Activated CD8-positive, alpha-beta memory T cell treated with anti-CD3 and anti-CD28 coated beads for 24 hours (primary cell): Measurements from ENCODE around the gene CDK16.

Experiments used
- DNase-seq: peaks from one replicate; pipeline ENCODE4 v3.0.0-alpha.2; 2020

CDK16 gene

DNA sequence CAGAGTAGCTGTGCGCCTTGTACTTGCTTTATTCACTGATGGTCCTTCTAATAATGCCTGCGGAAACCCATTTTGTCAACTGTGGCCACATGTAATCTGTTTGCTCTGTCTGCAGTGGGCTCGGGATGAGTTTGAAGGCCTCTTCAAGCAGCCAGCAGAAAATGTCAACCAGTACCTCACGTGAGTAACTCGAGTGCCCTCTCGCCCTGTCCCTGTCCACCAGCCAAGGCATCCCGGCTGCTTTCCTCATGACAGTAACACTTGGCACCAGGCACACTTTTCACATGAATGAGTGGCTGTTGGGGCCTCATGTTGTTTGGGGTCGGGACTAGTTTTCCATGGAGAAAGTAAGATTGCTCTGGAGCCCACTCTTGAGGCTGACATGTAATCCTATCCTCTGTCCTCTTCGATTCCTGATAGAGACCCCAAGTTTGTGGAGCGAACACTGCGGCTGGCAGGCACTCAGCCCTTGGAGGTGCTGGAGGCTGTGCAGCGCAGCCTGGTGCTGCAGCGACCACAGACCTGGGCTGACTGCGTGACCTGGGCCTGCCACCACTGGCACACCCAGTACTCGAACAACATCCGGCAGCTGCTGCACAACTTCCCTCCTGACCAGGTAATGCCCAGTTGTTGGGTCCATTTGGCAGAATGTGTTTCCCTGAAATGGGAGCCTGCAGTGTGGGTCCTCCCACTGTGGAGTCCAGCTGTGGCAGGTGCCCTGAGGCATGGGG is 8.8 kb upstream of the CDK16 start:
- DNase-seq: no peak

DNA sequence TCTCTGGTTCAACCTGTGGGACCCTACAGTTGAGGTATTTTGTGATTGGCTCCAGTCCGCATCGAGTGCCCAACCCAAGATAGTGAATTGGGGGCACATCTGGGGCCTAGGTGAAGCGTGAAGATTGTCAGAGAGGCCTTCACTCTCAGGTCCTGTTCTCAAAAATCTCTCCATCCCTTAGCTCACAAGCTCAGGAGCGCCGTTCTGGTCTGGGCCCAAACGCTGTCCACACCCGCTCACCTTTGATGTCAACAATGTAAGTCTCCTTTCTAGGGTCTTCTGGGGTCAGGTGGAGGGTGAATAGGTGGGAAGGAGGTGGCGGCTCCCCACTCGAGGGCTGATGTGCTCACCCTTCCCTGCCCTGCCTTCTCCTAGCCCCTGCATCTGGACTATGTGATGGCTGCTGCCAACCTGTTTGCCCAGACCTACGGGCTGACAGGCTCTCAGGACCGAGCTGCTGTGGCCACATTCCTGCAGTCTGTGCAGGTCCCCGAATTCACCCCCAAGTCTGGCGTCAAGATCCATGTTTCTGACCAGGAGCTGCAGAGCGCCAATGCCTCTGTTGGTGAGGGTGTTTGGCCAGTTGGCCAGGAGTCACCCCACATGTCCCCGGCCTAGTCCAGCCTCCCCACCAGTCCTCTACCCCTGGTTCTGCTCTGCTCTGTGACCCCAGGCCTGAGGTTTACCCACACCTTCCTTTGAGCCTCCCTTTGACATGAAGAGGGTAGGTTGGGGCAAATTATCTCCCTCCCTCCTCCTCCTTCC is 7.6 kb upstream of the CDK16 start:
- no peak for DNase-seq

DNA sequence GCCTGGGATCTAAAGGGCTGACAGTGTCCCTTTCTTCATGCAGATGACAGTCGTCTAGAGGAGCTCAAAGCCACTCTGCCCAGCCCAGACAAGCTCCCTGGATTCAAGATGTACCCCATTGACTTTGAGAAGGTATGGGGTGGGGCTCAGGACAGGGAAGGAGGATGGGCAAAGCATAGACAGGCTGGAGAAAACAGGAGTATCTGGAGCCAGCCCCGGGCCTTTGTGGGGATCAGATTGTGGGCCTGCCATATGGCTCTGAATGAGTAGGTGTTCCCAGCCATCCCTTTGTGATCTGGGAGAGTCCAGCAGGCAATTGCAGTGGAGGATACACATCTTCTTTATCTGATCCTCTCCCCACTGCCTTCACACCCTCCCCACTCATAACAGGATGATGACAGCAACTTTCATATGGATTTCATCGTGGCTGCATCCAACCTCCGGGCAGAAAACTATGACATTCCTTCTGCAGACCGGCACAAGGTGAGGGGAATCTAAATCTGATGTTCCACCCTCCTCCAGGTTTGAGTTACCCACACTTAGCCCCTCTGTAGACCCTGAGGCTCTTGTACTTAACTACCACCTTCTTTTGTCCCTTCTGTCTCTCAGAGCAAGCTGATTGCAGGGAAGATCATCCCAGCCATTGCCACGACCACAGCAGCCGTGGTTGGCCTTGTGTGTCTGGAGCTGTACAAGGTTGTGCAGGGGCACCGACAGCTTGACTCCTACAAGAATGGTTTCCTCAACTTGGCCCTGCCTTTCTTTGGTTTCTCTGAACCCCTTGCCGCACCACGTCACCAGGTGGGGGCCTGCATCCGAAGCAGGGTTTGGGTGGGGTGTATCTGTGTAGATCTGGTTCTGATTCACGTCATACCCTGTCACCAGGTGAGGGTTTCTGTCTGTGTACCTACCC is 5.8 kb upstream of the CDK16 start:
- no peak for DNase-seq

DNA sequence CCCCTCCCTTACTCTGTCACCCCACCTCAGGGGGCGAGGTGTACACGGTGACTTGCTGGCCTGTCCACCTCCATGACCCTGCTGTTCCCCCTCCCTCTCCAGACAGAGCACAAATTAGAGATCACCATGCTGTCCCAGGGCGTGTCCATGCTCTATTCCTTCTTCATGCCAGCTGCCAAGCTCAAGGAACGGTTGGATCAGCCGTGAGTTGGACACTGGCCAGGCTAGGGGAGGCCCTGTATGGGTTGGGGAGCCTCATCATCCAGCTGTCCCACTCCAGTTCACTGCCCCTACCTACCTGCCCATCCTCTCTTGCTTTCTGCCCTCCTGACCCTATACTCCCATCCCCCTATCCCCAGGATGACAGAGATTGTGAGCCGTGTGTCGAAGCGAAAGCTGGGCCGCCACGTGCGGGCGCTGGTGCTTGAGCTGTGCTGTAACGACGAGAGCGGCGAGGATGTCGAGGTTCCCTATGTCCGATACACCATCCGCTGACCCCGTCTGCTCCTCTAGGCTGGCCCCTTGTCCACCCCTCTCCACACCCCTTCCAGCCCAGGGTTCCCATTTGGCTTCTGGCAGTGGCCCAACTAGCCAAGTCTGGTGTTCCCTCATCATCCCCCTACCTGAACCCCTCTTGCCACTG is 3.9 kb upstream of the CDK16 start:
- DNase-seq: no peak

DNA sequence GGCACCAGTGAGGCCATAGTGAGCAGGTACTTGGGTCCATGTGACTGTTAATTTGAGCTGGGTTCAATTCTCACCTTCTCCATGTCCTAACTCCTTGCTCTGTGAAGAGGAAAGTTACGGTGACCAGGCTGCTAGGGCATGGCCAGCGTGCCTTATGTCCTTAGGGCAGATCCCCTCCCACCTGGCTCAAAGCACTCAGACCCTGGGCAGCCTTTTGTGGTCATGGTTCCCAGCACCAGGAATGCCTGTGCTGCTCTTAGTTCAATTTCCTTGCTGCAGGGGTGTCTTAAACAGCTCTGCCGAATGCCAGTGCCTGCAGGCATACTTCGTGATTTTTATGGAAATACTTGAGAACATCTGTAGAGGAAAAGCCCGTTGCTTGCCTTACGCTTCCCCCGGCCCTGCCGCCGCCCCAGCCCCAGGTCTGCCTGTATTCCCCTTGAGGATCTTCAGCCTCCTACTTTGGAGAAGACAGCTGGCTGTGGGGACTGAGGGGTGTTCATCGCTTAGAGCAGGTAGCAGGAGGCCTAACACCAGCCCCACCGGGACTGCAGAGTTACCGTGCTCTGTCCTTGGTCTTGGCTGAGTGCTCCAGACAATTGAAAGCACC is 3.1 kb upstream of the CDK16 start:
- DNase-seq: no peak

DNA sequence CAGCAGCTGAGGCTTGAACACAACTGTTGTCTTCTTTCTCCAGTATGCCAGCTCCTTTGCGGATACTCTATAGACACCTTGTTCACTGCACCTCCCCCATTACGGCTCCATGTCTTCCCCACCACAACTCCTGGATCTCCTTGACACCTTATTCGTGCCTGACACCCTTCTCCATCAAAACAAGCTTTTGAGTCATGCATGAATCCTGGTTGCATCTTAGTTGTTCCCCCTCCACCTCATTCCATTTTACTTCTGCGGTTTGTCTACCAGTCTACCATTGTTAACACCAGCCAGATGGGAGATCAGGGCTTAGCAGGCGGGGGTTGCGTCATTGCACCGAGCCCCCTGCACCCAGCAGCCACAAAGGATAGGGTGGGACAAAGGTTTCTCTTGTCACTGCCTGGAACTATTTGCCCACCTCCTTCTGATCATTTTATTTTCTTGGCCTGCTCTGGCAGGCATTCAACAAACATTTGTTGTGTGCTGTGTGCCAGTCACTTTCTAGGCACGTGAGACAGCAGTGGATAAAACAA is 2.0 kb upstream of the CDK16 start:
- no peak for DNase-seq

DNA sequence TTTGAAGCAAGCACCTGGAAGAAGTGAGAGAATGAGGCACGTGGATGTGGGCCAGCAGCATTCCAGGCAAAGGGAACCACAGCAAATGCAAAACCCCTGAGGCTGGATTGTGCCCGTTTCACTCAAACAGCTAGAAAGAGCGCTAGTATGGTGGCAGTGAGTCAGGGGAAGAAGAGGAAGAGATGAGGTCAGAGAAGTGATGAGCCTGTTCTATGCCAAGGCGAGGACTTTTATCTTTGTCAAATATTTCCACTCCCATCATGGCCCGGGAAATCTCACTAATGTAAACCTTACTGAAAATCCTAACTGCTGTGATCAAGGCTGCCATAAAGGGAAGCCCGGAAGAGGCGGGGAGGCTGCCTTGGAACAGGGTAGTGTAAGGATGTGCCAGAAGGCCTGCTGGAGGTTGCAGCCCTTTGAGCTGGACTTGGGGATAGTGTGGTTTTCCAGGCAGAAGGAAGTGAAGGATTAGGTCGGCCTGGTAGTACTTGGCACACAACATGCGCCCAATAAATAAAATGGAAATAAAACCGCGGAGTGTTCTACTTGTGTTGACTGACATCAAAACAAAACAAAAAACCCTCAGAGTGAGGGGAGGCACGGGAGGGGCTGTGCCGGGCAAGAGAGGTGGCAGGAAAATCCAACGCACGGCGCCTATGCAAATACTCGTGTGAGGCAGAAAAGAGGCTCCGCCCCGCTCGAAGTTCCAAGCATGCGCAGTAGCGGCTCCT is 1.2 kb upstream of the CDK16 start:
- DNase-seq: no peak

DNA sequence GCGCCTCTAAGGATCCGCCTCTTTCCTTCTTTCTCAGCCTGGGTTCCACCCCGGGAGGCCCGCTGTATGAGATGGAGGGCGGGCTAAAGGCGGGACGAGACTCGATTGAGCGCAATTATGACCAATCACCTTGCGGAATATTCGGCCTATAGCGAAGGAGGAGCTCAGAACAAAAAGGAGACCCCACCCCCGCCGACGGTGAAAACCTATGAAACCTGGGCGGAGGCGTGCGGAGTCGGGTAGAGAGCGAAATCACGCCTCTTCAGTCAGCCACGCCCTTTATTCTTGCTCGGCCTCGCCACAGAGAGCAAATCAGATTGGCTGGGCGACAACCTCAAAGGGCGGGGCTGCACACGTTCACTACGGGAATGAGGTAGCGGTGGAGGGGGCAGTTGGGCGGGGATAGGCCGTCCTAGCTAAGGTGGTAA is 615 bp upstream of the CDK16 start:
- peak; percentile 98 for DNase-seq

DNA sequence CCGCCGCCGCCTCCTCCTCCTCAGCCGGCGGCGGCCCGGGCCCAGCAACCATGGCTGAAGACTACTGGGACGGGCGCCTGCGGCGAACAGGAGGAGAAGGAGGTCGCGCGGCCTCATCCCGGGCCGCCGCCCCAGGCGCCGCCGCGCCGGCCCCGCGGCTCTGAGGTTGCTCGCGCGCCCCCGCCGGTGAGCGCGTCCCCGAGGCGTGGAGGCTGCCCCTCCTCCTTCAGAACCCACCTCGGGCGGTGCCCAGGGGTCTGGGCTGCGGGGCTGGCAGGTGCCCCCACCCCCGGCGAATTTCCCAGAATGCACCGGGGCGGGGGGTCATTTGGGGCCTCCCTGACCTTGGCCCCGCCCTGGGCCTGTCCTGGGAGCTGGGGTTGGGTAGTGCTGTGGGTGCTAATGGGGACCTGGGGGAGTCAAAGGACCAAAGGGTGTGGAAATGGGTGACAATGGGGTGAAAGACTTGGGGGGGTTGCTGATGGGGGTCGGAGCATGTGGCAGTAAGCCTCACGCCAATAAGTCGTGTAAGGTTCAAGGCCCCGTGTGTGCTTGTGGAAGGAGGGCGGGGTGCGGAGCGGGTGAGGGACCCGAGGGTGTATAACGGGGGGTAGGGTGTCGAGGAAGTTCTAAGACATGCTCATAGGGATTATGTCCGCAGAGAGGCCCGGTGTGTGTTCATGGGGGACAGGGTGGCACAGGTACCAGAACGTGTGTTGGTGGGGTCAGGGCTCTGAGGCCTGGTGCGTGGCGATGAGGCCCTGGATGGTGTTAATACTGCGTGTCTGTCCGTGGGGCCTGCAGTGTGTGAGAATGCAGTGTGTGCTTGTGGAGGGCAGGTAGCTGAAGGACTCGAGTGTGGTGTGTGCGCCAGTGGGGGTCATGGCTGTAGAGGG is 687 bp downstream of the CDK16 start:
- DNase-seq: peak; percentile 78

DNA sequence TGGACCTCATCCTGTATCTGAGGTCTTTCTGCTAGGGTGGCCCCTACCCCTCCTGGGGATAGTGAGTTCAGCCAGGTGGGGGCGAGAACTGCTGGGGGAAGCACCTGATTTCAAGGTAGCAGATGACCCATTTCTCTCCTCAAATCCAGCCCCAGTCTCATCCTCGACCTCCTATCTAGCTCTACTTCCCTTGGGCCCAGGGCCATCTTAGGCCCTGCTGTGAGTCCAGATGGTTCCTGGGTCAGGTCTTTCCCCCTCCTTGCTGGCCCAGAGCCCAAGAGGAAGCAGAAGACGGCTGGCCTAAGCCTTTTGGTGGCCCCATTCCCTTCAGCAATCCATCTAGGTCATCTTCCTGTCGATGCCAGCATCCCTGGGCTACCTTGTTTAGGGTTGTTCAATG is 3.3 kb downstream of the CDK16 start:
- DNase-seq: no peak

DNA sequence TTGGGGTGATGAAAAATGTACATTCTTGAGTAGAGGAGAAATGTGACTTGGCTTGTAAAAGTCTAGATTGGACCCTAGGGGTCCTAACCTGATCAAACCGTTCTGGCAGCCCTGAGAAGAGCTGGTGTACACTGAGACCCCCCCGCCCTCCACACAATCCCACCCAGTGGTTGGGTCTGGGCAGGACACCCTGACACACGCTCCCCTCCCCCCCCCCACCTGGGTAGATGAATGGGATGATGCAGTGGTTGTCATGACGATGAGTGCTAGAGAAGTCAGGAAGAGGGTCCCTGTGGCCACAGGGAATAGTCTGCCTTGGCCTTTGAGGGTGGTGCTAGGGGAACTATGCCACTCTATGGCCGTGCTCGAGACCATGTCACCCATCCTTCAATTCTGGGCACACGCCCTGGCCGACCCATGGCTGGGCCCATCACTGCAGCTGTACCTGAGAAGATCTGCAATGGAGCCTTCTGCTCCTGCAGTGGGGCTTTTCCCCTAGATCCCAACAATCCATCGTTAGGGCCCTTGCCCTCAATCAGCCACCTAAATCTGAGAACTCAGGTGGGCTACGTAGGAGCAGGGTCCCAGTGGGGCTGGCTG is 4.4 kb downstream of the CDK16 start:
- no peak for DNase-seq

DNA sequence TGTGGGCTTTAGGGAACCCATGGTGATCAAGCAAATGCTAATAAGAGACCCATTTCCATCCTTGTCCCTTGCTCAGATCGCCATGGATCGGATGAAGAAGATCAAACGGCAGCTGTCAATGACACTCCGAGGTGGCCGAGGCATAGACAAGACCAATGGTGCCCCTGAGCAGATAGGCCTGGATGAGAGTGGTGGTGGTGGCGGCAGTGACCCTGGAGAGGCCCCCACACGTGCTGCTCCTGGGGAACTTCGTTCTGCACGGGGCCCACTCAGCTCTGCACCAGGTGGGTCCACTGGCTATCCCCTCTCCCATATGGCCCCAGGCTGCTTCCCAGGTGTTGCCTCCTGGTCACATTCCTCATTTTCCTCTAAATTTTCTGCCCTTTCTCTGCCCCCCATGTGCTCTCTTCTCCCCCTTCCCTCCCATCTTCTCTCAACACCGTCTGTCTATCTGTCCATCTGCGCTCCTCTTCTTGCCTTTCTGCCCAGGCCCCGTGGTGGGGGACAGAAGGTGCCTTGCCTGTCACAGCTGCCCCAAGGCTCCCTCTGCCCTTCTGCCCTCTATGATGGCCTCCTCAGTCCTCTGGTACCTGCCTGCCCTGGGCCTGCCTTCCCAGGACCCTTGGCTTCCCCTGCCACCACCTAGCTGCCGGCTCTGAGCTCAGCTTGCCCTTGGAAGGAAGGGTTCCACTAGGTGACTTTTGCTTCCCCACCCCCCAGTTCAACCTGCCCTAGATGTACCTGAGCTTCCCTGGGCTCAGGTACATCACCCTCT is 5.2 kb downstream of the CDK16 start:
- no peak for DNase-seq

DNA sequence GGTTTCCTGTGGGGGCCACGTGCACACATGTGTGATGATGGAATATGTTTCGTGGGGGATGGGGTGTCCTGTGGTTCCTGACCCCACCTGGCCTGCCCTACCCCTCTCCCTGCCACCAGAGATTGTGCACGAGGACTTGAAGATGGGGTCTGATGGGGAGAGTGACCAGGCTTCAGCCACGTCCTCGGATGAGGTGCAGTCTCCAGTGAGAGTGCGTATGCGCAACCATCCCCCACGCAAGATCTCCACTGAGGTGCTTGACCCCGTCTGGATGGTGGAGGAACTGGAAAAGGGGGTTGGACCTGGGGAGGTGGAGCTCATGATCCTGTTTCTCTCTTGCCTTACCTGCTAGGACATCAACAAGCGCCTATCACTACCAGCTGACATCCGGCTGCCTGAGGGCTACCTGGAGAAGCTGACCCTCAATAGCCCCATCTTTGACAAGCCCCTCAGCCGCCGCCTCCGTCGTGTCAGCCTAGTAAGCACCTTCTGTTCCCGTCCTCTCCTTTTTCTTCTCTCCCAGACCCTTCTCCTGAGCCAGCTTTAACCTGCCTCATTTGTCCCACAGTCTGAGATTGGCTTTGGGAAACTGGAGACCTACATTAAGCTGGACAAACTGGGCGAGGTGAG is 5.9 kb downstream of the CDK16 start:
- DNase-seq: no peak

DNA sequence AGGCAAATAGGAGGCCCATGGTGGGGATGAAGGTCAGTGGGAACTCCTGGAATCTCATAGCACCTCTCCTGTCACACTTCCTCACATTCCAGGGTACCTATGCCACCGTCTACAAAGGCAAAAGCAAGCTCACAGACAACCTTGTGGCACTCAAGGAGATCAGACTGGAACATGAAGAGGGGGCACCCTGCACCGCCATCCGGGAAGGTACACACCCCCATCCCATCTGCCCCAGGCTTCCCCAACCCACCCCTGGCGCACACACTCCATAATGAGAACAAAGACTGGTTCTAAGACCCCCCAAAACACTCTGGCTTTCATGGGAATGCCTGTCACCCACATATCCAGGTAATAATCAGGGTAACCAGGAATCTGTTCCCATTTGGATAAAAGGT is 6.4 kb downstream of the CDK16 start:
- DNase-seq: no peak

DNA sequence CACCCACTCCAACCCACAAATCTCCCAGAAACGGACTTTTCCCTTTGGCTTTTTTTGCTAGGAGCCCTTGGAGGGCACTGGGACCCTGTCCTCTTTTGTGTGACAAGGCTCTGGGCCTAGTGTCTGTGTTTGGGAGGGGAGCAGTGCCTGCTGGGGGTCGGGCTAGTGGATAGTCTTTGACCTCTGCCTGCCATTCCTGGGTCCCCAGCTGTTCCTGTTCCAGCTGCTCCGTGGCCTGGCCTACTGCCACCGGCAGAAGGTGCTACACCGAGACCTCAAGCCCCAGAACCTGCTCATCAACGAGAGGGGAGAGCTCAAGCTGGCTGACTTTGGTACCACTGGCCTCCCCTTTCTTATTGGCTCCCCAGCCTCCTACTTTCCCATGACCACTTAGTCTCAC is 7.6 kb downstream of the CDK16 start:
- DNase-seq: no peak

DNA sequence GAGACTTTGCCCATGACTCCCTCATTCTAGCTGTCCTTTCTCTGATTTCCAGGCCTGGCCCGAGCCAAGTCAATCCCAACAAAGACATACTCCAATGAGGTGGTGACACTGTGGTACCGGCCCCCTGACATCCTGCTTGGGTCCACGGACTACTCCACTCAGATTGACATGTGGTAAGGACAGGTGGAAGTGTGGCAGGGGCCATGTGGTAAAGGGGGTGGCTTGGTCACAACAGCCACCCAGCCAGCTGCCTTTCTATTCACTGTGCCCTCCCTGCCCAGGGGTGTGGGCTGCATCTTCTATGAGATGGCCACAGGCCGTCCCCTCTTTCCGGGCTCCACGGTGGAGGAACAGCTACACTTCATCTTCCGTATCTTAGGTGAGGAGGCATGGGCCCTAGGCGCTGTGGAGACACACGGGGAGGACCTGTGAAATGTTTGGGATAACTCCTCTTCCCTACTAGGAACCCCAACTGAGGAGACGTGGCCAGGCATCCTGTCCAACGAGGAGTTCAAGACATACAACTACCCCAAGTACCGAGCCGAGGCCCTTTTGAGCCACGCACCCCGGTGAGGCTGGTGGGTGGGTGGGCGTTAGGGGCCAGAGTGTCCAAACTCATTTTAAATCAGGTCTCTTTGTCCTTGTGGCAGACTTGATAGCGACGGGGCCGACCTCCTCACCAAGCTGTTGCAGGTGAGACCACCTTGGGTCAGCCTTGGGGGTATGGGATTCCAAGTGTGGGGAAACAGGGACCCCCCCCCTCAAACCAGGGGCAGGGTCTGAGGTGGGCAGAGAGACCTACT is 8.3 kb downstream of the CDK16 start:
- no peak for DNase-seq

DNA sequence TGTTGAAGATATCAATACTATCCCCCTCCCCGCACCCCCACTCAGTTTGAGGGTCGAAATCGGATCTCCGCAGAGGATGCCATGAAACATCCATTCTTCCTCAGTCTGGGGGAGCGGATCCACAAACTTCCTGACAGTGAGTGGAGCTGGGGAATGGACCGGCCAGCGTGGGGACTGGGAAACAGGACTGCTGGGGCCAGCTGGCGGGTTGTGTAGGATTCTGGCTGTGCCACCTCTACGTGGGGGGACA is 8.8 kb downstream of the CDK16 start:
- DNase-seq: no peak
